ENCODE data around the gene GATA1.

Gene GATA1

DNA sequence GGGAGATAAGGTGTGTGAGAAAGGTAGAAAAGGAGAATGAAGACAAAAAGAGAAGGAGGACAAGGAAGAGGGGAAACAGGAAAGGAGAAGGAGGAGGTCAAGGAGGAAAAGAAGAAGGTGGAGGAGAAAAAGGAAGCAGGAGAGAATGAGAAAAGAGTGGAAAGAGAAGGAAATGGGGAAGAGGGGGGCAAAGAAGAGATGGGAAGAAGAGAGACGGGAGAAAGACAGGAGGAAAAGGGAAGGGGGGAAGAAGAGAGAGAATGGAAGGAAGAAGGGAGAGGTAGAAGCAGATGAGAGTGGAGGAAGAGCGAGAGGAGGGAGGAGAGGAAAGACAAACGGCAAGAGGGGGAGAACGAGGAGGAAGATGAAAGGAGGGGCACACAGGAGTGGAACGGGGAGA lies 4.1 kb downstream of the GATA1 start:
- Histone ChIP-seq H4K91ac (ENCODE audit: low read depth, low read length, poor library complexity) (no peak overlapping the region), H3K79me1 (ENCODE audit: low read depth, low read length) (no peaks in the 10 kb centered on the region), H3K14ac (ENCODE audit: low read length) (no peak overlapping the region), H2BK5ac (ENCODE audit: low read length) (no peak overlapping the region), H2BK15ac (ENCODE audit: low read length) (no peak overlapping the region), H3K4me3 (ENCODE audit: low read length in 2 of 2) (no peak overlapping the region), H4K8ac (ENCODE audit: low read depth, low read length) (no peak overlapping the region), H2BK12ac (ENCODE audit: low read length) (no peak overlapping the region), H2AFZ (ENCODE audit: low read length) (no peak overlapping the region), H2AK5ac (ENCODE audit: low read depth, low read length) (no peak overlapping the region), H3K18ac (ENCODE audit: low read length) (no peak overlapping the region), H3K4ac (ENCODE audit: low read length) (no peak overlapping the region), H3K4me2 (ENCODE audit: insufficient read depth, low read length, poor library complexity, severe bottlenecking) (no peak overlapping the region), H3K36me3 (replicated peaks in 1 of 2; ENCODE audit: control insufficient read depth in 2 of 2, insufficient read depth in 2 of 2, low read length in 2 of 2) (no peaks in the 10 kb centered on the region), H3K27ac (replicated peaks; ENCODE audit: low read length) (no peak overlapping the region), H3K23ac (ENCODE audit: low read depth, low read length, poor library complexity) (no peak overlapping the region), H2BK120ac (ENCODE audit: low read depth, low read length) (no peak overlapping the region), H3K9ac (ENCODE audit: low read depth, low read length, poor library complexity) (no peak overlapping the region), H3K4me1 (ENCODE audit: control insufficient read depth in 2 of 2, insufficient read depth in 1 of 2, low read depth in 1 of 2, low read length in 2 of 2) (peaks cover 2 to 8% of the 10 kb centered on the region in 2 donors), H3K9me3 (replicated peaks in 1 of 2; ENCODE audit: control insufficient read depth in 2 of 2, insufficient read depth in 1 of 2, low read depth in 1 of 2, low read length in 2 of 2) (no peaks in the 10 kb centered on the region), H3K27me3 (ENCODE audit: control insufficient read depth in 3 of 3, insufficient read depth in 3 of 3, low read depth in 1 of 3, low read length in 3 of 3) (peaks cover 0 to 15% (median 0%) of the 10 kb centered on the region in 3 experiments)
- DNase-seq (ENCODE audit: low spot score): no peak
- WGBS, 2 donors (ENCODE audit: extremely low coverage in 2 of 2, insufficient read length in 2 of 2, insufficient replicate concordance in 1 of 2): no CpG with 5 or more reads among the region's 5 CpGs

DNA sequence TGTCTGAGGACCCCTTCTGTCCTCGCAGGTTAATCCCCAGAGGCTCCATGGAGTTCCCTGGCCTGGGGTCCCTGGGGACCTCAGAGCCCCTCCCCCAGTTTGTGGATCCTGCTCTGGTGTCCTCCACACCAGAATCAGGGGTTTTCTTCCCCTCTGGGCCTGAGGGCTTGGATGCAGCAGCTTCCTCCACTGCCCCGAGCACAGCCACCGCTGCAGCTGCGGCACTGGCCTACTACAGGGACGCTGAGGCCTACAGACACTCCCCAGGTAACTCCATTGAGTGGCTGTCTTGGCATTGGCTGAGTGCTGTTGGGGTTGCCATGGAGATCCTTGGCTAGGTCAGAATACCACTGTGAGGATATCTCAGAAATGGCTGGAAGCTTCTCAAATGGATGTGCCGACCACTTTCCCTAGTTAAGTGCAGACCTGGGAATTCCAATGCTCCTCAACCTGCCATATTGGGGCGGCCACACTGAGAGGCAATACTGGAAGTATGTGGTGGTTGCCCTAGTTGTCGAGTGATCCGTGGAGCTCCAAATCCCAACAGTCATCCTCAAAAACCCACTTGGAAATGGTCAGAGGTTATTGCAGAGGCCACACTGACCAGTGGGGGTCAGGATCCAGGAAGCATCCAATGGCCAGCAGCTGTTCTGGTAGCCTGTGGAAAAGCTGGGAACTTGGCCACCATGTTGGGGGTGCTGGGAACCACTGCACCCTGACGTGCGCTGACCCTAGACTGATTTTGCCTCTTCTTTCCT lies 4.9 kb downstream of the GATA1 start:
- H3K18ac ChIP-seq (ENCODE audit: low read length): no peak overlapping the region
- no peak overlapping the region for H4K8ac ChIP-seq (ENCODE audit: low read depth, low read length)
- no peak overlapping the region for H2BK5ac ChIP-seq (ENCODE audit: low read length)
- no peaks in the 10 kb centered on the region for H3K9me3 ChIP-seq (replicated peaks in 1 of 2; ENCODE audit: control insufficient read depth in 2 of 2, insufficient read depth in 1 of 2, low read depth in 1 of 2, low read length in 2 of 2)
- peaks cover 0 to 15% (median 0%) of the 10 kb centered on the region in 3 experiments for H3K27me3 ChIP-seq (ENCODE audit: control insufficient read depth in 3 of 3, insufficient read depth in 3 of 3, low read depth in 1 of 3, low read length in 3 of 3)
- no peak overlapping the region for H2BK120ac ChIP-seq (ENCODE audit: low read depth, low read length)
- no peak overlapping the region for H3K14ac ChIP-seq (ENCODE audit: low read length)
- H3K23ac ChIP-seq (ENCODE audit: low read depth, low read length, poor library complexity): no peak overlapping the region
- H2AFZ ChIP-seq (ENCODE audit: low read length): peak overlapping the region; percentile 22
- H3K36me3 ChIP-seq (replicated peaks in 1 of 2; ENCODE audit: control insufficient read depth in 2 of 2, insufficient read depth in 2 of 2, low read length in 2 of 2): no peaks in the 10 kb centered on the region
- DNase-seq (ENCODE audit: low spot score): no peak
- no peak overlapping the region for H2BK15ac ChIP-seq (ENCODE audit: low read length)
- H3K79me1 ChIP-seq (ENCODE audit: low read depth, low read length): no peaks in the 10 kb centered on the region
- no peak overlapping the region for H4K91ac ChIP-seq (ENCODE audit: low read depth, low read length, poor library complexity)
- H3K9ac ChIP-seq (ENCODE audit: low read depth, low read length, poor library complexity): no peak overlapping the region
- WGBS, 2 donors (ENCODE audit: extremely low coverage in 2 of 2, insufficient read length in 2 of 2, insufficient replicate concordance in 1 of 2): no CpG with 5 or more reads among the region's 11 CpGs
- no peak overlapping the region for H3K4me3 ChIP-seq (ENCODE audit: low read length in 2 of 2)
- peaks cover 2 to 8% of the 10 kb centered on the region in 2 donors for H3K4me1 ChIP-seq (ENCODE audit: control insufficient read depth in 2 of 2, insufficient read depth in 1 of 2, low read depth in 1 of 2, low read length in 2 of 2)
- no peak overlapping the region for H3K4ac ChIP-seq (ENCODE audit: low read length)
- no peak overlapping the region for H2BK12ac ChIP-seq (ENCODE audit: low read length)
- H3K27ac ChIP-seq (replicated peaks; ENCODE audit: low read length): no peak overlapping the region
- H3K4me2 ChIP-seq (ENCODE audit: insufficient read depth, low read length, poor library complexity, severe bottlenecking): no peak overlapping the region
- H2AK5ac ChIP-seq (ENCODE audit: low read depth, low read length): no peak overlapping the region

DNA sequence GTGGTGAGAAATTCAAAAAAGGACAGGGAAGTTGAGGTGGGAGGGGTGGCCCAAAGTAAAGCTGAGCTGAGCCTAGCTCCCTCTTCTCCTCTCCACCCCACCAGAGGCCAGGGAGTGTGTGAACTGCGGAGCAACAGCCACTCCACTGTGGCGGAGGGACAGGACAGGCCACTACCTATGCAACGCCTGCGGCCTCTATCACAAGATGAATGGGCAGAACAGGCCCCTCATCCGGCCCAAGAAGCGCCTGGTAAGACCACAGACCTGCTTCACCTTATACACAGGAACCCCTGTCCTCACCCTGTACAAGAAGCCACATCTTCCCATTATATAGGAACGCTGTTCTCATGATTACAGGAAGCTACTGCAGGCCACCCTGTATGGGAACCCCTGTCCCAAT lies 5.8 kb downstream of the GATA1 start:
- no CpG with 5 or more reads among the region's 7 CpGs for WGBS, 2 donors (ENCODE audit: extremely low coverage in 2 of 2, insufficient read length in 2 of 2, insufficient replicate concordance in 1 of 2)
- Histone ChIP-seq H2BK15ac (ENCODE audit: low read length) (no peak overlapping the region), H3K4ac (ENCODE audit: low read length) (no peak overlapping the region), H3K18ac (ENCODE audit: low read length) (no peak overlapping the region), H3K27ac (replicated peaks; ENCODE audit: low read length) (no peak overlapping the region), H3K9me3 (replicated peaks in 1 of 2; ENCODE audit: control insufficient read depth in 2 of 2, insufficient read depth in 1 of 2, low read depth in 1 of 2, low read length in 2 of 2) (no peaks in the 10 kb centered on the region), H2BK12ac (ENCODE audit: low read length) (no peak overlapping the region), H3K14ac (ENCODE audit: low read length) (no peak overlapping the region), H3K4me3 (ENCODE audit: low read length in 2 of 2) (no peak overlapping the region), H3K79me1 (ENCODE audit: low read depth, low read length) (no peaks in the 10 kb centered on the region), H3K27me3 (ENCODE audit: control insufficient read depth in 3 of 3, insufficient read depth in 3 of 3, low read depth in 1 of 3, low read length in 3 of 3) (peaks cover 0 to 10% (median 0%) of the 10 kb centered on the region in 3 experiments), H3K36me3 (replicated peaks in 1 of 2; ENCODE audit: control insufficient read depth in 2 of 2, insufficient read depth in 2 of 2, low read length in 2 of 2) (no peaks in the 10 kb centered on the region), H4K91ac (ENCODE audit: low read depth, low read length, poor library complexity) (no peak overlapping the region), H2BK120ac (ENCODE audit: low read depth, low read length) (no peak overlapping the region), H3K4me1 (ENCODE audit: control insufficient read depth in 2 of 2, insufficient read depth in 1 of 2, low read depth in 1 of 2, low read length in 2 of 2) (peaks cover 2 to 8% of the 10 kb centered on the region in 2 donors), H3K9ac (ENCODE audit: low read depth, low read length, poor library complexity) (no peak overlapping the region), H3K4me2 (ENCODE audit: insufficient read depth, low read length, poor library complexity, severe bottlenecking) (no peak overlapping the region), H2AK5ac (ENCODE audit: low read depth, low read length) (no peak overlapping the region), H3K23ac (ENCODE audit: low read depth, low read length, poor library complexity) (no peak overlapping the region), H4K8ac (ENCODE audit: low read depth, low read length) (no peak overlapping the region), H2BK5ac (ENCODE audit: low read length) (no peak overlapping the region), H2AFZ (ENCODE audit: low read length) (no peak overlapping the region)
- DNase-seq (ENCODE audit: low spot score): no peak

DNA sequence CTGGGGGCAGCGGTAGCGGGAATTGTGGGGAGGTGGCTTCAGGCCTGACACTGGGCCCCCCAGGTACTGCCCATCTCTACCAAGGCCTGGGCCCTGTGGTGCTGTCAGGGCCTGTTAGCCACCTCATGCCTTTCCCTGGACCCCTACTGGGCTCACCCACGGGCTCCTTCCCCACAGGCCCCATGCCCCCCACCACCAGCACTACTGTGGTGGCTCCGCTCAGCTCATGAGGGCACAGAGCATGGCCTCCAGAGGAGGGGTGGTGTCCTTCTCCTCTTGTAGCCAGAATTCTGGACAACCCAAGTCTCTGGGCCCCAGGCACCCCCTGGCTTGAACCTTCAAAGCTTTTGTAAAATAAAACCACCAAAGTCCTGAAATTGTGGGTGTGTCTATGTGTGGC lies 7.5 kb downstream of the GATA1 start:
- H4K91ac ChIP-seq (ENCODE audit: low read depth, low read length, poor library complexity): no peak overlapping the region
- no peak overlapping the region for H3K4me3 ChIP-seq (ENCODE audit: low read length in 2 of 2)
- no peak overlapping the region for H2AK5ac ChIP-seq (ENCODE audit: low read depth, low read length)
- no peak overlapping the region for H2AFZ ChIP-seq (ENCODE audit: low read length)
- H2BK120ac ChIP-seq (ENCODE audit: low read depth, low read length): no peak overlapping the region
- no peak overlapping the region for H2BK12ac ChIP-seq (ENCODE audit: low read length)
- H3K36me3 ChIP-seq (replicated peaks in 1 of 2; ENCODE audit: control insufficient read depth in 2 of 2, insufficient read depth in 2 of 2, low read length in 2 of 2): no peaks in the 10 kb centered on the region
- no peak overlapping the region for H2BK5ac ChIP-seq (ENCODE audit: low read length)
- H3K9me3 ChIP-seq (replicated peaks in 1 of 2; ENCODE audit: control insufficient read depth in 2 of 2, insufficient read depth in 1 of 2, low read depth in 1 of 2, low read length in 2 of 2): no peaks in the 10 kb centered on the region
- no peak overlapping the region for H3K9ac ChIP-seq (ENCODE audit: low read depth, low read length, poor library complexity)
- no peak overlapping the region for H3K23ac ChIP-seq (ENCODE audit: low read depth, low read length, poor library complexity)
- no peak overlapping the region for H3K27ac ChIP-seq (replicated peaks; ENCODE audit: low read length)
- H3K4me2 ChIP-seq (ENCODE audit: insufficient read depth, low read length, poor library complexity, severe bottlenecking): no peak overlapping the region
- H3K27me3 ChIP-seq (ENCODE audit: control insufficient read depth in 3 of 3, insufficient read depth in 3 of 3, low read depth in 1 of 3, low read length in 3 of 3): no peaks in the 10 kb centered on the region
- peaks cover 2 to 8% of the 10 kb centered on the region in 2 donors for H3K4me1 ChIP-seq (ENCODE audit: control insufficient read depth in 2 of 2, insufficient read depth in 1 of 2, low read depth in 1 of 2, low read length in 2 of 2)
- no peak overlapping the region for H3K14ac ChIP-seq (ENCODE audit: low read length)
- DNase-seq (ENCODE audit: low spot score): no peak
- WGBS, 2 donors (ENCODE audit: extremely low coverage in 2 of 2, insufficient read length in 2 of 2, insufficient replicate concordance in 1 of 2): no CpG with 5 or more reads among the region's 4 CpGs
- no peak overlapping the region for H4K8ac ChIP-seq (ENCODE audit: low read depth, low read length)
- H3K4ac ChIP-seq (ENCODE audit: low read length): no peak overlapping the region
- no peaks in the 10 kb centered on the region for H3K79me1 ChIP-seq (ENCODE audit: low read depth, low read length)
- no peak overlapping the region for H3K18ac ChIP-seq (ENCODE audit: low read length)
- H2BK15ac ChIP-seq (ENCODE audit: low read length): no peak overlapping the region

Measured in neuronal stem cell (in vitro differentiated cells).